Measurements from ENCODE around the gene MAZ. TPM values are rescaled to one million over a fixed set of nuclear protein-coding genes. Genes with fewer than 3 reads are reported as not detected.
A peak's percentile ranks its signal among the peaks of the same experiment; 100 is the strongest.

MAZ gene
- total and polyA plus RNA-seq, 2 of the 8 experiments (the other 6 are each of a cell fraction or from before 2014, with no cell fraction given): 219 to 380 TPM

DNA sequence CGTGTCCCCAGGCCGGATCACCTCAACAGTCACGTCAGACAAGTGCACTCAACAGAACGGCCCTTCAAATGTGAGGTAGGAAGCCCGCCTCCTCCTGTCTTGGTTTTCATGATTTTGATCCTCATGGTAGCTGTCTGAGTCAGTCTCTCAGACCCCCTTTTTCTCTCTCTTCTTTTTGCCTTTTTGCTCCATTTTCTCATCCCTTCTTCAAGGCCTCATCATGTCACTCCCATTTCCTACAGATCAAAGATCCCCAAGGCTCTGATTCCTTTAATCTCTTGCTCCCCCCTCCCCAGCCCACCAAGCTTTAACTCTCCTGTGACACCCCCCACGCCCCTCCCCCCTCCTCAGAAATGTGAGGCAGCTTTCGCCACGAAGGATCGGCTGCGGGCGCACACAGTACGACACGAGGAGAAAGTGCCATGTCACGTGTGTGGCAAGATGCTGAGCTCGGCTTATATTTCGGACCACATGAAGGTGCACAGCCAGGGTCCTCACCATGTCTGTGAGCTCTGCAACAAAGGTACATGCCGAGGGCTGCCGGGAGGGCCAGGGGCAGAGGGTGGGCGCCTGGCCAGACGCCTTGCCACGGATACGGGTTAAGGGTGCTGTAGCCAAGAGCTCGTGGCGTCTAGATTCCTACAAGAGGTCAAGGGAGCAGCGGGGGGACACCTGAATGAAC, 2.0 kb downstream of the MAZ start:
- FAIRE-seq (no peak), DNase-seq (ENCODE audit: low read depth in 1 of 2, low spot score in 2 of 2) (no peak)
- peak overlapping the region; percentile 55 for H4K5ac ChIP-seq (ENCODE audit: insufficient read length, low read depth, low read length)
- H3K27ac ChIP-seq (ENCODE audit: low read depth, low read length): no peak overlapping the region
- H3K27me3 ChIP-seq (replicated peaks in 1 of 4; ENCODE audit: control insufficient read depth in 3 of 4, extremely low read depth in 1 of 4, insufficient read depth in 3 of 4, low read length in 3 of 4): no peaks in the 10 kb centered on the region
- H3K18ac ChIP-seq (ENCODE audit: extremely low read depth, low read length): peak overlapping the region; percentile 55; the same call in 1 of the 2 replicates
- H3K56ac ChIP-seq (replicated peaks; ENCODE audit: insufficient read length, low read depth, low read length): no peak overlapping the region
- H3K4me2 ChIP-seq (ENCODE audit: insufficient read depth in 1 of 2, low read depth in 2 of 2, low read length in 2 of 2): peak overlapping the region; percentile 91 to 95
- H3K36me3 ChIP-seq (ENCODE audit: control insufficient read depth in 2 of 4, insufficient read depth in 4 of 4, low read length in 3 of 4): peaks cover 6 to 35% (median 11%) of the 10 kb centered on the region in 4 experiments
- no peak overlapping the region for H2BK120ac ChIP-seq (replicated peaks; ENCODE audit: low read depth, low read length)
- H3K14ac ChIP-seq (ENCODE audit: insufficient read length): no peak overlapping the region
- peak overlapping the region; percentile 54 to 85 (median 69) for H3K4me3 ChIP-seq (ENCODE audit: extremely low read depth in 1 of 4, insufficient read depth in 2 of 4, low read depth in 3 of 4, low read length in 4 of 4)
- ChIA-PET CTCF (ENCODE audit: partially characterized antibody) (interaction anchor here (0.5 to 4.4 kb wide), 15 partner anchors 10 to 250 kb away, joined by 3 to 30 read pairs (median 3); partner anchors contain the start of genes KIF22, MVP and PAGR1), POLR2A (ENCODE audit: partially characterized antibody) (interaction anchor here (0.6 to 3.9 kb wide), 34 partner anchors 9 to 286 kb away, joined by 3 to 41 read pairs (median 5); partner anchors contain the start of genes ALDOA, ASPHD1, CDIPT and KIF22)
- WGBS, 2 experiments (ENCODE audit: extremely low coverage in 1 of 2, insufficient coverage in 1 of 2, insufficient read length in 1 of 2, insufficient replicate concordance in 2 of 2, low coverage in 1 of 2, low lambda C conversion rate in 2 of 2, missing lambda C conversion rate in 1 of 2): 74% methylated on average over 23 of the region's 25 CpGs; no CpG with 5 or more reads in 1 of the 2 experiments
- H2AK5ac ChIP-seq (ENCODE audit: low read depth, low read length): no peak overlapping the region
- H3K9me3 ChIP-seq (ENCODE audit: insufficient read depth in 2 of 2, low read depth in 1 of 2, low read length in 1 of 2): no peaks in the 10 kb centered on the region
- H4K8ac ChIP-seq (ENCODE audit: extremely low read depth, insufficient read depth, low read length): no peak overlapping the region; the same call in 1 of the 2 replicates
- 0 out of 2 replicates have a peak, but pooled peaks have one; percentile 7 for TF ChIP-seq POLR2AphosphoS5 (IDR thresholded peaks at IDR 0.05; ENCODE audit: low read depth, low read length)
- peak; percentile 11; the same call in 1 of the 2 replicates for TF ChIP-seq MAFK (IDR thresholded peaks at IDR 0.05; ENCODE audit: low read depth, low read length)
- no peak for TF ChIP-seq HDAC6 (IDR thresholded peaks at IDR 0.05; ENCODE audit: low read depth, low read length)
- no peak overlapping the region for H3K23ac ChIP-seq (ENCODE audit: insufficient read length)
- no peak overlapping the region for H2BK15ac ChIP-seq (ENCODE audit: low read length)
- H3K4ac ChIP-seq (replicated peaks; ENCODE audit: insufficient read length, low read depth, low read length): no peak overlapping the region
- no peak overlapping the region for H4K91ac ChIP-seq (replicated peaks; ENCODE audit: insufficient read length, low read length)
- peaks cover 15 to 21% of the 10 kb centered on the region in 2 experiments for H4K20me1 ChIP-seq (replicated peaks in 1 of 2; ENCODE audit: control insufficient read depth in 1 of 2, insufficient read depth in 2 of 2, low read length in 2 of 2)
- H3K23me2 ChIP-seq (ENCODE audit: low read depth, low read length): peaks cover 24% of the 10 kb centered on the region
- no peak overlapping the region for H2BK12ac ChIP-seq (ENCODE audit: low read depth, low read length)
- no peak overlapping the region for H2AFZ ChIP-seq (ENCODE audit: low read length)
- peak overlapping the region; percentile 92 for H2BK5ac ChIP-seq (ENCODE audit: low read depth, low read length)
- H3K79me1 ChIP-seq (ENCODE audit: low read depth, low read length): no peaks in the 10 kb centered on the region
- peaks cover 0 to 47% (median 34%) of the 10 kb centered on the region in 4 experiments; a peak in 6 of 7 replicates for H3K4me1 ChIP-seq (replicated peaks in 1 of 4; ENCODE audit: control insufficient read depth in 3 of 4, insufficient read depth in 4 of 4, low read length in 3 of 4)
- peak overlapping the region in 3 of 4 experiments; percentile 48 to 53 (median 51); a peak in 6 of 7 replicates for H3K9ac ChIP-seq (replicated peaks in 1 of 4; ENCODE audit: extremely low read depth in 1 of 4, low read depth in 3 of 4, low read length in 3 of 4)
- peaks cover 7 to 29% of the 10 kb centered on the region in 2 experiments for H3K79me2 ChIP-seq (ENCODE audit: control insufficient read depth in 1 of 2, insufficient read depth in 2 of 2, low read length in 2 of 2)
- H2BK20ac ChIP-seq (ENCODE audit: low read length): no peak overlapping the region

Measured in H1 (cell line).